ENCODE results near the gene MXD3.

DNA sequence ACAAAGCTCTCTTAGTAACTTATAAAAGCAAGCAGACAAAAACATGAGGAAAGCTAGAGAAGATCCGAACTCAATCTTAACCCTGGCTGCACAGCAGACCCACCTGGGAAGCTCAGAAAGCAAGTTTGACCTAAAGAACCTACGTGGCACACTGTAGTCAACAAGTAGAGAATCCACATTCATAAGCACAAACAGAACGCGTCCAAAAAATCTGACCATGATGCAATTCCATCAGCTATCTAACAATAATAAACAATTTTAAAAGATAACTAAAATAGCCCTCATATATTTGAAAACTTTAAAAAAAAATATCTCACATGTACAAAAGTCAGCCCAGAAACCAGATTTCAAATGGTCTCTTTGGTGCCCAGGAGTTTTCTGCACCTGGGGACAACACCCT lies 35.1 kb upstream of the MXD3 start:
- no peak for TF ChIP-seq POLR2AphosphoS5 (IDR thresholded peaks at IDR 0.05)
- TF ChIP-seq, protein P1, sequence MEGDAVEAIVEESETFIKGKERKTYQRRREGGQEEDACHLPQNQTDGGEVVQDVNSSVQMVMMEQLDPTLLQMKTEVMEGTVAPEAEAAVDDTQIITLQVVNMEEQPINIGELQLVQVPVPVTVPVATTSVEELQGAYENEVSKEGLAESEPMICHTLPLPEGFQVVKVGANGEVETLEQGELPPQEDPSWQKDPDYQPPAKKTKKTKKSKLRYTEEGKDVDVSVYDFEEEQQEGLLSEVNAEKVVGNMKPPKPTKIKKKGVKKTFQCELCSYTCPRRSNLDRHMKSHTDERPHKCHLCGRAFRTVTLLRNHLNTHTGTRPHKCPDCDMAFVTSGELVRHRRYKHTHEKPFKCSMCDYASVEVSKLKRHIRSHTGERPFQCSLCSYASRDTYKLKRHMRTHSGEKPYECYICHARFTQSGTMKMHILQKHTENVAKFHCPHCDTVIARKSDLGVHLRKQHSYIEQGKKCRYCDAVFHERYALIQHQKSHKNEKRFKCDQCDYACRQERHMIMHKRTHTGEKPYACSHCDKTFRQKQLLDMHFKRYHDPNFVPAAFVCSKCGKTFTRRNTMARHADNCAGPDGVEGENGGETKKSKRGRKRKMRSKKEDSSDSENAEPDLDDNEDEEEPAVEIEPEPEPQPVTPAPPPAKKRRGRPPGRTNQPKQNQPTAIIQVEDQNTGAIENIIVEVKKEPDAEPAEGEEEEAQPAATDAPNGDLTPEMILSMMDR (IDR thresholded peaks at IDR 0.05), result no peak

Data from stomach (tissue), 4 donors.